NCI-H2081 (cell line): Measurements from ENCODE around the gene TAX1BP1.

Experiments used
- DNase-seq, 2 experiments: peaks; one replicate each; lab custom pipeline; 2025; lab: John Stamatoyannopoulos, UW

The TAX1BP1 gene

GRCh38 chr7:27781188-27781587 is 41.2 kb downstream of the TAX1BP1 start:
- DNase-seq: no peak

GRCh38 chr7:27782849-27783248 is 42.9 kb downstream of the TAX1BP1 start:
- no peak for DNase-seq

- DNase-seq: peak; percentile 6 to 41
These were observed 44.6 kb downstream of the TAX1BP1 start for GRCh38 chr7:27784399-27785053.

- no peak for DNase-seq
These were observed 48.5 kb downstream of the TAX1BP1 start for GRCh38 chr7:27788437-27788836.

- no peak for DNase-seq
These were observed 53.8 kb downstream of the TAX1BP1 start for GRCh38 chr7:27793780-27794179.

GRCh38 chr7:27795977-27796376 is 56.0 kb downstream of the TAX1BP1 start:
- no peak for DNase-seq

GRCh38 chr7:27799212-27799611 is 59.2 kb downstream of the TAX1BP1 start:
- no peak for DNase-seq

- DNase-seq: no peak
These were observed 63.0 kb downstream of the TAX1BP1 start for GRCh38 chr7:27802999-27803398.

GRCh38 chr7:27804139-27804538 is 64.2 kb downstream of the TAX1BP1 start:
- DNase-seq: no peak

- no peak for DNase-seq
These were observed 68.7 kb downstream of the TAX1BP1 start for GRCh38 chr7:27808626-27809025.

GRCh38 chr7:27810186-27810585 is 70.2 kb downstream of the TAX1BP1 start:
- DNase-seq: no peak

GRCh38 chr7:27812706-27813105 is 72.7 kb downstream of the TAX1BP1 start:
- no peak for DNase-seq

GRCh38 chr7:27822245-27822644 is 82.3 kb downstream of the TAX1BP1 start:
- DNase-seq: no peak

GRCh38 chr7:27825891-27826290 is 85.9 kb downstream of the TAX1BP1 start:
- no peak for DNase-seq

GRCh38 chr7:27826357-27826756 is 86.4 kb downstream of the TAX1BP1 start:
- no peak for DNase-seq

- no peak for DNase-seq
These were observed 94.4 kb downstream of the TAX1BP1 start for GRCh38 chr7:27834179-27834921.

- peak in 1 of 2 experiments; percentile 33 for DNase-seq
These were observed 95.4 kb downstream of the TAX1BP1 start for GRCh38 chr7:27835376-27835775.

GRCh38 chr7:27836536-27836935 is 96.6 kb downstream of the TAX1BP1 start:
- DNase-seq: no peak

- no peak for DNase-seq
These were observed 99.1 kb downstream of the TAX1BP1 start for GRCh38 chr7:27839099-27839498.

GRCh38 chr7:27840313-27840712 is 100.4 kb downstream of the TAX1BP1 start:
- no peak for DNase-seq

- DNase-seq: no peak
These were observed 100.9 kb downstream of the TAX1BP1 start for GRCh38 chr7:27840760-27841364.

GRCh38 chr7:27842094-27842692 is 102.2 kb downstream of the TAX1BP1 start:
- no peak for DNase-seq

- DNase-seq: no peak
These were observed 102.9 kb downstream of the TAX1BP1 start for GRCh38 chr7:27842851-27843250.
